GM23248 (cell line): ENCODE measurements around the gene IFNE. TPM values are rescaled to one million over a fixed set of nuclear protein-coding genes. Genes with fewer than 3 reads are reported as not detected.
A peak's percentile ranks its signal among the peaks of the same experiment; 100 is the strongest.

Source experiments
- DNase-seq: peaks from one replicate; pipeline ENCODE4 v3.0.0-alpha.2; 2015
- H2AFZ ChIP-seq: fragments of 200-600 bp; sonication (generic); 2 replicates; pipeline ENCODE4 v1.6.1; 2016; ENCODE audit warnings: antibody characterized with exemption
- H3F3A ChIP-seq: fragments of 200-600 bp; sonication (generic); 2 replicates; pipeline ENCODE4 v1.6.1; 2016; ENCODE audit warnings: mild to moderate bottlenecking, antibody characterized with exemption, mixed run types; ENCODE audit not compliant: insufficient read depth
- H3K27ac ChIP-seq: fragments of 200-600 bp; sonication (generic); 2 replicates; pipeline ENCODE4 v1.5.1; 2016; ENCODE audit warnings: mild to moderate bottlenecking
- H3K27me3 ChIP-seq: fragments of 200-600 bp; sonication (generic); replicated peaks from 2 replicates; pipeline ENCODE4 v1.6.1; 2016; ENCODE audit warnings: mild to moderate bottlenecking; ENCODE audit not compliant: insufficient read depth
- H3K36me3 ChIP-seq: fragments of 200-600 bp; sonication (generic); 2 replicates; pipeline ENCODE4 v1.6.1; 2016; ENCODE audit warnings: low read depth, mild to moderate bottlenecking
- H3K4me1 ChIP-seq: fragments of 200-600 bp; sonication (generic); 2 replicates; pipeline ENCODE4 v1.6.1; 2016; ENCODE audit warnings: mild to moderate bottlenecking; ENCODE audit not compliant: insufficient read depth
- H3K4me2 ChIP-seq: fragments of 200-600 bp; sonication (generic); one replicate; pipeline ENCODE4 v1.6.1; 2016; ENCODE audit warnings: mild to moderate bottlenecking; ENCODE audit not compliant: unreplicated experiment
- H3K4me3 ChIP-seq: fragments of 200-600 bp; sonication (generic); 2 replicates; pipeline ENCODE4 v1.5.1; 2016; ENCODE audit warnings: mild to moderate bottlenecking
- H3K79me2 ChIP-seq: fragments of 200-600 bp; sonication (generic); 2 replicates; pipeline ENCODE4 v1.6.1; 2016; ENCODE audit warnings: mild to moderate bottlenecking; ENCODE audit not compliant: insufficient read depth
- H3K9ac ChIP-seq: fragments of 200-600 bp; sonication (generic); 2 replicates; pipeline ENCODE4 v1.6.1; 2016; ENCODE audit warnings: mild to moderate bottlenecking
- H3K9me2 ChIP-seq: fragments of 200-600 bp; sonication (generic); 2 replicates; pipeline ENCODE4 v1.6.1; 2016; ENCODE audit warnings: mixed run types, mild to moderate bottlenecking, moderate library complexity; ENCODE audit not compliant: insufficient read depth
- H3K9me3 ChIP-seq: fragments of 200-600 bp; sonication (generic); one replicate; pipeline ENCODE4 v1.6.1; 2017; ENCODE audit warnings: low read depth
- H4K20me1 ChIP-seq: fragments of 200-600 bp; sonication (generic); 2 replicates; pipeline ENCODE4 v1.6.0; 2016; ENCODE audit not compliant: insufficient read depth
- EZH2 ChIP-seq: fragments of 200-600 bp; sonication (generic); IDR thresholded peaks from 2 replicates; pipeline ENCODE4 v1.6.1; 2018; ENCODE audit warnings: antibody characterized with exemption, mild to moderate bottlenecking; ENCODE audit not compliant: insufficient read depth, poor library complexity, severe bottlenecking
- EZH2phosphoT487 ChIP-seq: fragments of 200-600 bp; sonication (generic); IDR thresholded peaks from 2 replicates; pipeline ENCODE4 v1.6.1; 2018; ENCODE audit warnings: antibody characterized with exemption, moderate library complexity, mild to moderate bottlenecking, low read depth; ENCODE audit not compliant: insufficient read depth
- WGBS, 2 experiments: methylation state at CpG; one replicate each; pipeline ENCODE4 v1.1.6; 2015 to 2017; ENCODE audit warnings: low lambda C conversion rate in 2 of 2, low coverage in 1 of 2; ENCODE audit errors: missing lambda C conversion rate in 2 of 2; 5-methylcytosine and 5-hydroxymethylcytosine counted together
- in situ Hi-C: fragments of 300-500 bp; cut with MboI; formaldehyde crosslinking; loops from 2 replicates; pipeline ENCODE4 v1.15.0; 2020
- polyA plus RNA-seq: library from polyadenylated mRNA; unstranded; fragments of >200 nt; fragmentation: Nextera tagmentation; extraction: Ambion mirVana; gene quantifications from 2 replicates; pipeline ENCODE4 v1.2.1, GENCODE V29; 2016
- total RNA-seq: library from RNA; depleted of rRNA; stranded (reverse); fragments of >200 nt; shearing (Covaris generic); gene quantifications from 2 replicates; pipeline ENCODE4 v1.2.3, GENCODE V29; 2014

IFNE gene
- total and polyA plus RNA-seq, 2 experiments from 2014 or later: 1.3 to 1.8 TPM

DNA sequence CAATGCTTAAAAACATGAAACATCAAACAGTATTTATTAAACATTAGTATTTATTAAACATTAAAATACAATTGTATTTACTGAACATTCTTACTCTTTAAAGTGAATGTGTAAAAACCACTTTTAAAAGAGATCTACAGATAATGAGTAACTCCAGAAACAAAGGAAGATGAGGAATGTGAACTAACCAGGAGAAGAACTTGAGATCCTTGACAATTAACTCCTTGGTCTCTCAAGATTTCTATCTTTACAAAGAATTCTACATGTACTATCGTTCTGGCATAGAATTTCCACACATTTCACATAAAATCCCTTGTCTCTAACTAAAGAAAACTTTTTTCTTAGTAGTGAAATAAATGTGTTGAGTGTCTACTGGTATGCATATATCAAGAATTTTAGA is 28.7 kb upstream of the IFNE start:
- no peaks in the 10 kb centered on the region for H4K20me1 ChIP-seq
- no peak overlapping the region for H3K9ac ChIP-seq
- no peaks in the 10 kb centered on the region for H3K9me2 ChIP-seq
- DNase-seq: no peak
- TF ChIP-seq EZH2phosphoT487: no peak
- no peak for TF ChIP-seq EZH2
- H3K4me1 ChIP-seq: peaks cover 60% of the 10 kb centered on the region
- WGBS, 2 experiments: 40 to 60% methylated on average over 1 of the region's 1 CpG
- H3F3A ChIP-seq: peaks cover 93% of the 10 kb centered on the region
- no peaks in the 10 kb centered on the region for H3K27me3 ChIP-seq
- no peak overlapping the region for H2AFZ ChIP-seq
- H3K4me3 ChIP-seq: no peak overlapping the region
- peaks cover 97% of the 10 kb centered on the region for H3K79me2 ChIP-seq
- in situ Hi-C loops: no loop called here
- peaks cover 29% of the 10 kb centered on the region for H3K36me3 ChIP-seq
- peak overlapping the region; percentile 29 for H3K27ac ChIP-seq
- H3K4me2 ChIP-seq: peak overlapping the region; percentile 29
- no peaks in the 10 kb centered on the region for H3K9me3 ChIP-seq

DNA sequence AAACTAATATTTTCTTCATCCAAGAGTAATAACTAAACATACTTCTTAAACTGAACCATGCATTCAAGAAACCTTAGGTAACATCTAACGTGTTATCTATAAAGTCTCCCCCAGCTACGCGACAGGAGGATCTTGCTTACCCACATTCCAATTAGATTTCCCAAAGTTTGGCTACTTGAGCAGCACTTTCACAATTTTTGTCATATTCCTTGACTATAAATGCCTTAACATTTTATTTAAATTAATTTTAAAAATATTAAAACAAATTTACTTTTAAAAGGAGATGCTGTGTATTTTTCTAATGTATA is 25.3 kb upstream of the IFNE start:
- peaks cover 21% of the 10 kb centered on the region for H3K36me3 ChIP-seq
- H3K4me3 ChIP-seq: no peak overlapping the region
- no peak overlapping the region for H3K9ac ChIP-seq
- H3K9me2 ChIP-seq: no peaks in the 10 kb centered on the region
- H2AFZ ChIP-seq: no peak overlapping the region
- TF ChIP-seq EZH2 (no peak), EZH2phosphoT487 (no peak)
- no peak for DNase-seq
- H3K27me3 ChIP-seq: no peaks in the 10 kb centered on the region
- no peaks in the 10 kb centered on the region for H3K9me3 ChIP-seq
- peak overlapping the region; percentile 63 for H3K4me2 ChIP-seq
- peak overlapping the region; percentile 53 for H3K27ac ChIP-seq
- peaks cover 92% of the 10 kb centered on the region for H3K79me2 ChIP-seq
- peaks cover 83% of the 10 kb centered on the region for H3K4me1 ChIP-seq
- H3F3A ChIP-seq: peaks cover 96% of the 10 kb centered on the region
- WGBS, 2 experiments: 95 to 98% methylated on average over 3 of the region's 3 CpGs
- in situ Hi-C loops: no loop called here
- no peaks in the 10 kb centered on the region for H4K20me1 ChIP-seq

- Histone ChIP-seq H2AFZ (no peak overlapping the region), H4K20me1 (no peaks in the 10 kb centered on the region), H3K27ac (peak overlapping the region; percentile 67), H3K9me2 (no peaks in the 10 kb centered on the region), H3K27me3 (no peaks in the 10 kb centered on the region), H3K4me2 (peak overlapping the region; percentile 63), H3K4me1 (peaks cover 88% of the 10 kb centered on the region), H3K79me2 (peaks cover 92% of the 10 kb centered on the region), H3F3A (peaks cover 96% of the 10 kb centered on the region), H3K9ac (peak overlapping the region; percentile 4; the same call in 1 of the 2 replicates), H3K9me3 (no peaks in the 10 kb centered on the region), H3K4me3 (peak overlapping the region; percentile 11; the same call in 1 of the 2 replicates), H3K36me3 (peaks cover 21% of the 10 kb centered on the region)
- TF ChIP-seq EZH2phosphoT487 (no peak), EZH2 (no peak)
- 50 to 53% methylated on average over 4 of the region's 4 CpGs for WGBS, 2 experiments
- in situ Hi-C loops: no loop called here
- DNase-seq: peak; percentile 92
Observed at GRCh38 chr9:21506626-21507482, 24.7 kb upstream of the IFNE start.

GRCh38 chr9:21505425-21506179 is 23.5 kb upstream of the IFNE start:
- peak; percentile 88 for DNase-seq
- H3K27ac ChIP-seq: peak overlapping the region; percentile 67
- WGBS, 2 experiments: 51 to 56% methylated on average over 10 of the region's 10 CpGs

More at GRCh38 chr9:21505425-21506179, 23.5 kb upstream of the IFNE start:
- Histone ChIP-seq H3K79me2 (peaks cover 92% of the 10 kb centered on the region), H3K36me3 (peaks cover 10% of the 10 kb centered on the region; the same call in 1 of the 2 replicates), H3K27me3 (no peaks in the 10 kb centered on the region), H3K9ac (no peak overlapping the region; the same call in 1 of the 2 replicates), H3K9me3 (no peaks in the 10 kb centered on the region), H4K20me1 (no peaks in the 10 kb centered on the region), H3F3A (peaks cover 96% of the 10 kb centered on the region), H3K4me3 (no peak overlapping the region), H3K4me1 (peaks cover 94% of the 10 kb centered on the region), H3K4me2 (peak overlapping the region; percentile 62), H3K9me2 (no peaks in the 10 kb centered on the region), H2AFZ (no peak overlapping the region)
- TF ChIP-seq EZH2: no peak
- no peak for TF ChIP-seq EZH2phosphoT487
- in situ Hi-C loops: no loop called here
